DMS114 treated with DMSO at 0.1 percent for 48 hours (cell line): ENCODE results near the gene AMDHD2.
"Not testable (repeated sequence)": the region's sequence is repeated elsewhere in the genome, so short reads cannot be mapped to it uniquely, and the experiment has no call there.

Experiments used
- DNase-seq: peaks from one replicate; lab custom pipeline; 2025; ENCODE audit not compliant: unreplicated experiment; lab: John Stamatoyannopoulos, UW

AMDHD2 gene, protein sequence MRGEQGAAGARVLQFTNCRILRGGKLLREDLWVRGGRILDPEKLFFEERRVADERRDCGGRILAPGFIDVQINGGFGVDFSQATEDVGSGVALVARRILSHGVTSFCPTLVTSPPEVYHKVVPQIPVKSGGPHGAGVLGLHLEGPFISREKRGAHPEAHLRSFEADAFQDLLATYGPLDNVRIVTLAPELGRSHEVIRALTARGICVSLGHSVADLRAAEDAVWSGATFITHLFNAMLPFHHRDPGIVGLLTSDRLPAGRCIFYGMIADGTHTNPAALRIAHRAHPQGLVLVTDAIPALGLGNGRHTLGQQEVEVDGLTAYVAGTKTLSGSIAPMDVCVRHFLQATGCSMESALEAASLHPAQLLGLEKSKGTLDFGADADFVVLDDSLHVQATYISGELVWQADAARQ

DNA sequence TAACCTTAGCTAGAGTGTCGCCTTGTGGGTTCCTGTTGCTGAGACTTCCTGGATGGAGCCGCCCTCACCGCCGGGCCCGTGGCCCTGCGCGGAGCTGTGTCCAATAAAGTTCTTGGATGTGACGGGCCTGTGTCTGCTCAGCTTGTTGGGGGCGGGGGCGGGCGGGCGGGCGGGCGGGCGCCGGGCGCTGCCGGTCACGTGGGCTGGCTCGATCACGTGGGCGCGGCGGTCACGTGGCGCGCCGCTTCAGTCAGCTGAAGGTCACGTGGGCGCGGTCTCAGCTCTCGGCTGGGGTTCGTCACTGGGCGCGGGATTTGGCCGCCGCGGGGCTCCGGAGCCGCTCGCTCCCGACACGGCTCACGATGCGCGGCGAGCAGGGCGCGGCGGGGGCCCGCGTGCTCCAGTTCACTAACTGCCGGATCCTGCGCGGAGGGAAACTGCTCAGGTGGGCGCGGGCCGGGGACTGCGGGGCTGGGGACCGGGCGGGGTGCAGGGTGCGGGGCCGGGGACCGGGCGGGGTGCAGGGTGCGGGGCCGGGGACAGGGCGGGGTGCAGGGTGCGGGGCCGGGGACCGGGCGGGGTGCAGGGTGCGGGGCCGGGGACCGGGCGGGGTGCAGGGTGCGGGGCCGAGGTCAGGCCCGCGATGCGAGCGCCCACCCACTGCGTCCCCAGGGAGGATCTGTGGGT lies at the start of gene AMDHD2:
Gene AMDHD2, plus strand, starts transcription at position 275 of the 687 bp plus-strand sequence. Its CDS starts 88 bp downstream, at position 363.
- peak; percentile 70 for DNase-seq

DNA sequence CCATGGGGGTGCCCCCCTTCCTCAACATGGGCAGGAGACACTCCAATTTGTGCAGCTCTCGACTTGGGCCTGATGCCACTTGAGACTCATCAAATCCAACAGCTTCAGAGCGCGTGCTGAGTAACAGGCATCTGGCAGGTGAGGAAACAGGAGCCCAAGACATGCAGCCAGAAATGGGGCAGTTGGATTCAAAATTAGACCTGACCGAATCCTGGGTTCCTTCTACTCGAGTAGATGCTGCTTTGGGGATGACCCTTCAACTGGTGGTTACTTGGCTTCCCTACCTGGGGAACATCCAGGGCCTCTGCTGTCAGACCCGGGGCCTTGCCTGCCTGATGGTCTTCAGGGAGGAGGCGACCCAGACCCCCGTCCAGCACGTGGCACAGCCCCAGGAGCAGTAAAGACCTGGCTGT lies 49.6 kb upstream of the AMDHD2 start:
- no peak for DNase-seq

DNA sequence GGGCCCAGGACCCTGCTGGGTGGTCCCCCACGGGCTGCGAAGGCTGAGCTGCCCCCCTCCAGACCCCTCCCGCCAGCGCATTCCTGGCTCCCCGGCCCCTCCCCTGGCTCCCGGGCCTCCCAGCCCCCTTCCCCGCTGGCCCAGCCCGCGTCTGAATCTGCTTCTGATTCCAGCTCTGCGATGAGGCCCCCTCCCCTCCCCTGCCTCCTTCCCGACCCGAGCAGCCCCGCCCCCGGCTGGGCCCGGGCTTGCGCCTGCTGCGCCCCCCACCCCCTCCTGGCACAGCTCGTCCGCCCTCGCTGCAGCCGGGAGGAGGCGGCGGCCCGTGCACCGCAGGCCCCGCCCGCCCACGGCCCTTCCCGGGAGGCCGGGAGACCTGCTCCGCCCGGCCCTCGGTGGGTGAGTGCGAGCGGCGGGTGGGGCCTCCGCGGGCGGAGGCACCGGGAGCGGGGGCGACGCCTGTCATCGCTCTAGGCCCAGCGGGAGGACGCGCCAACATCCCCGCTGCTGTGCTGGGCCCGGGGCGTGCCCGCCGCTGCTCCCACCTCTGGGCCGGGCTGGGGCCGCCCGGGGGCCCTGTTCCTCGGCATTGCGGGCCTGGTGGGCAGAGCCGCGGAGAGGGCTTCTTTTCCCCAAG lies 49.0 kb upstream of the AMDHD2 start, which contains the start of gene NTN3:
Gene NTN3, plus strand, starts transcription at position 282 of the 637 bp plus-strand sequence. CDS start 405 bp downstream, outside the sequence.
- DNase-seq: no peak

DNA sequence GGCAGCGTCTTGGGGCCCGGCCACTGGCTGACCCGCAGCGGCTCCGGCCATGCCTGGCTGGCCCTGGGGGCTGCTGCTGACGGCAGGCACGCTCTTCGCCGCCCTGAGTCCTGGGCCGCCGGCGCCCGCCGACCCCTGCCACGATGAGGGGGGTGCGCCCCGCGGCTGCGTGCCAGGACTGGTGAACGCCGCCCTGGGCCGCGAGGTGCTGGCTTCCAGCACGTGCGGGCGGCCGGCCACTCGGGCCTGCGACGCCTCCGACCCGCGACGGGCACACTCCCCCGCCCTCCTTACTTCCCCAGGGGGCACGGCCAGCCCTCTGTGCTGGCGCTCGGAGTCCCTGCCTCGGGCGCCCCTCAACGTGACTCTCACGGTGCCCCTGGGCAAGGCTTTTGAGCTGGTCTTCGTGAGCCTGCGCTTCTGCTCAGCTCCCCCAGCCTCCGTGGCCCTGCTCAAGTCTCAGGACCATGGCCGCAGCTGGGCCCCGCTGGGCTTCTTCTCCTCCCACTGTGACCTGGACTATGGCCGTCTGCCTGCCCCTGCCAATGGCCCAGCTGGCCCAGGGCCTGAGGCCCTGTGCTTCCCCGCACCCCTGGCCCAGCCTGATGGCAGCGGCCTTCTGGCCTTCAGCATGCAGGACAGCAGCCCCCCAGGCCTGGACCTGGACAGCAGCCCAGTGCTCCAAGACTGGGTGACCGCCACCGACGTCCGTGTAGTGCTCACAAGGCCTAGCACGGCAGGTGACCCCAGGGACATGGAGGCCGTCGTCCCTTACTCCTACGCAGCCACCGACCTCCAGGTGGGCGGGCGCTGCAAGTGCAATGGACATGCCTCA lies 48.3 kb upstream of the AMDHD2 start:
- no peak for DNase-seq

DNA sequence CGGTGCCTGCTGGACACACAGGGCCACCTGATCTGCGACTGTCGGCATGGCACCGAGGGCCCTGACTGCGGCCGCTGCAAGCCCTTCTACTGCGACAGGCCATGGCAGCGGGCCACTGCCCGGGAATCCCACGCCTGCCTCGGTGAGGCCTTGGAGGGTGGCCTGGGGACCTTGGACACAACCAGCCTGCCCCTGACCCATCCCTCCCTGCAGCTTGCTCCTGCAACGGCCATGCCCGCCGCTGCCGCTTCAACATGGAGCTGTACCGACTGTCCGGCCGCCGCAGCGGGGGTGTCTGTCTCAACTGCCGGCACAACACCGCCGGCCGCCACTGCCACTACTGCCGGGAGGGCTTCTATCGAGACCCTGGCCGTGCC lies 47.7 kb upstream of the AMDHD2 start:
- DNase-seq: no peak

DNA sequence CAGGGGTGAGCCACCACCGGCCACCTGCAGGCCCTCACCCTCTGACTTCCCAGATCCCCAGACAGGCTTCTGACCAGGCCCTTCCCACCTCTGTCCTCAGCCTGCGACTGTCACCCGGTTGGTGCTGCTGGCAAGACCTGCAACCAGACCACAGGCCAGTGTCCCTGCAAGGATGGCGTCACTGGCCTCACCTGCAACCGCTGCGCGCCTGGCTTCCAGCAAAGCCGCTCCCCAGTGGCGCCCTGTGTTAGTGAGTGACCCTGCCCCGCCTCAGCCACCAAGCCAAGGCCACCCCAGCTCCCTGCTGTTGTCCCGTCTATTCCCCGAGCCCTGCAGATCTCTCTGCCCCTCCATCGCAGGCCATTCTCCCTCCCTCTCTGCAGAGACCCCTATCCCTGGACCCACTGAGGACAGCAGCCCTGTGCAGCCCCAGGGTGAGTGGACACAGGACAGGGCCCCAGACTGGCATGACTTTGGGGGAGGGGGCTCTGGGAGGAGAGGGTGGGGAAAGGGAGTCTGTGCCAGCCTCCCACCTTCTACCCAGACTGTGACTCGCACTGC lies 47.2 kb upstream of the AMDHD2 start:
- DNase-seq: no peak

DNA sequence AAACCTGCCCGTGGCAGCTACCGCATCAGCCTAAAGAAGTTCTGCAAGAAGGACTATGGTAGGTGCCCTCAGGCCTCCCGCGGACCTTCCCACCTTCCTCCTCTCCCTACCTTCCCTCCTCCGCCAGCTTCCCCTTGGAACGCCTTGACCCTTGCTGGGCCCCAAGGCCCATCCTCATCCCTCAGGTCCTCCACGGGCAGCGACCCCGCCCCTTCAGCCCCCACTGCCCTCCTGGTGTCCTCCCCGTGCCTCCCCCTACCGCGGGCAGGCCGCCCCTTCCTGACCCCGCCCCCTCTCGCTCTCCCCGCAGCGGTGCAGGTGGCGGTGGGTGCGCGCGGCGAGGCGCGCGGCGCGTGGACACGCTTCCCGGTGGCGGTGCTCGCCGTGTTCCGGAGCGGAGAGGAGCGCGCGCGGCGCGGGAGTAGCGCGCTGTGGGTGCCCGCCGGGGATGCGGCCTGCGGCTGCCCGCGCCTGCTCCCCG lies 46.7 kb upstream of the AMDHD2 start:
- no peak for DNase-seq

DNA sequence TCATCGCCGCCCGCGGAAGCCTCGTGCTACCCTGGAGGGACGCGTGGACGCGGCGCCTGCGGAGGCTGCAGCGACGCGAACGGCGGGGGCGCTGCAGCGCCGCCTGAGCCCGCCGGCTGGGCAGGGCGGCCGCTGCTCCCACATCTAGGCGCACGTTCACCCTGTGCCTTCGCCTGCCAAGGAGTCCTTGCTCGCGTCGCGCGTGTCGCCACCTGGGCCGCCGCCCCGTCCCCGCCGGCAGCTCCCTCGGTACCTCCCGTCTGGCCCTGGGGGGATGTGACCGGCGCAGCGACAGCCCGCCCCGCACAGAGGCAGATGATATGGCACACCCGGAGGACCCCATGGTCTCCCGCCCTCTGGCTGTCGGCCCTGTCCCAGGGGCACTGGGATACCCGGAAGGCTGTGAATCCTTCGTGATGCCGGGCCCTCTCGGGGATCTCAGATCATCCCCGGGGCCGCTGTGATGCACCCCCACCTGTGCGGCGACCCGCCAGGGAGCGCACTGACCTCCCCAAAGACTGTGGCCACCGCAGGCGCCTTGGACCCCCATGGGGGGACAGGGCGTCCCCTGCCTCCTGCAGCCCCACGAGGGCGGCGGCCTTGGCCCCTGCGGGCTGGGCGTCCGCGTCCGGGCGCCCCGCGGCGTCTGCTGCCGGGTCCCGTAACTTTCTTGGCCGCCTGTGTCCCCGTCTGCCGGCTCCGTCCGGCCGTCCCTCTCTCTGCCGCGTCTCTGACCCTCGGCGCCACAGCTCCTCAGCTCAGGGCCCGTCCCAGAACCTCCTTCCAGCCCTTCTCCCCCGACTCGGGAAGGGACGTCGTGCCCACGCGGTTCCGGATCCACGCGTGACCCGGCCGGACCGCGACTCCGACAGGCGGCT lies 45.9 kb upstream of the AMDHD2 start:
- DNase-seq: no peak

DNA sequence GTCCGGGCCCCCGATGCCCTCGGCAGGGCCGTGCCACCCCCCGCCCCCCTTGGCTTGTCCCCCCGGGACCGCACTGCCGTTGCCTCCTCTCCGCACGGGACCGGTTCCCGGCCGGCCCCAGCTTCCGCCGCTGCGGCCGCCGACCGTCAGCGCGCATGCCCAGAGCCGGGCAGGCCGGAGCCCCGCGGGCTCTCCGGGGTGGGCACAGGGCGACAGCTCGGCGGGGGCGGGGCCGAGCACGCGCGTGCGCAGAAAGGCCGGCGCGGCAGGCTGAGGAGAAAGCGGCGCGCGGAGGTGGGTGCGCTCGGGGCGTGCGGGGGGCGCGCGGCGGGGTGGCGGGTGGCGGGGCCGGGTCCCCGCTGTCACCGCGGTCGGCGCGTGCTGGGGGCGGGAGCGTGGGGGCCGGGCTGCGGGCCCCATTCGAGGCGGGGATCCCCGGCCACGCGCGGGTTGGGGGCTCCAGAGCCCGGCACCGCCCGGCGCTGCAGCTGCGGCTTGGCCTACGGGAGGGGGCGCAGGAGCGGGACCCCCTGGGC lies 45.2 kb upstream of the AMDHD2 start, which contains the start of gene TBC1D24:
Gene TBC1D24, plus strand, starts transcription at position 251 of the 536 bp plus-strand sequence. CDS start 21,022 bp downstream, outside the sequence.
- DNase-seq: peak; percentile 36

DNA sequence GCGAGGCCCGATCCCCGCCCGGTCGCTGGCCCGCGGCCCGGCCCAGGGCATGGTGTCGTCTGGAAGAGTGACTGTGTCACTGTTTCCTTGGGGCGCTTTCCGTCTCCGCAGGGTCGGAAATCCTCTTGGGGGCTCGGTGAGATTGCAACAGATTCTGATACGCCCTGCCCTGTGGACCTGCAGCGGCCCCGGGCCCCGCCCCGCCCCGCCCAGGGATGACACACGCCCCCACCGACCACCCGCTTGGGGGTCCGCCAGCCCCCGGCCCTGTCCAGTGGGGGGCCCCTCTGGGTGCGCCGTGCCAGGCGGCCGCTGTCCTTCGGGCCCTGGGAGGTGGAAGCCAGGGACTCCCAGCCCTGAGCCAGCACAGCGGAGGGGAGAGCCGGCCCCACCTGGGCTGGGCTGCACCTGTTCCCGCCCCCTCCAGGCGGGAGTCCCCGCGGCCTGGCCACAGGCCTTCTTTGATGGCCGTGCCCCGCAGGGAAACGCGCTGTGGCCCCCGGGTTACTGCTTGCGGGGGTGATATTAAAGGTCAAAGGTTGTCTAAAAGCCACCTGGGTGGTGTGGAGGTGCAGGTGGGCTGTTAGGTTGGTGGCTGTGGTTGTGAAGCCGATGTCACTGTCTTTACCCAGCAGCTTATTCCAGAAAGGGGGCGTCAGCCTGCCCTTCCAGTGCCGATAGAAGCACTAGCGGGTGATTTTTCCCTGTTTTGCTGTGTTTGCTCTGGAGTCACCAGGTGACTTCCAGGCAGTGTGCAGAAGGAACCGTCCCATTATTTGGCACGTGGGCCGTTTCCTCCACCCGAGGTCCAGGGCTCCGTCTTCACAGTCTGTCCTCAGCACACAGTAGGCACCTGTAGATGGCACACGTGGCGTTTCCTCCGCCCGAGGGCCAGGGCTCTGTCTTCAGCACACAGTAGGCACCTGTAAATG lies 44.5 kb upstream of the AMDHD2 start:
- DNase-seq: no peak

DNA sequence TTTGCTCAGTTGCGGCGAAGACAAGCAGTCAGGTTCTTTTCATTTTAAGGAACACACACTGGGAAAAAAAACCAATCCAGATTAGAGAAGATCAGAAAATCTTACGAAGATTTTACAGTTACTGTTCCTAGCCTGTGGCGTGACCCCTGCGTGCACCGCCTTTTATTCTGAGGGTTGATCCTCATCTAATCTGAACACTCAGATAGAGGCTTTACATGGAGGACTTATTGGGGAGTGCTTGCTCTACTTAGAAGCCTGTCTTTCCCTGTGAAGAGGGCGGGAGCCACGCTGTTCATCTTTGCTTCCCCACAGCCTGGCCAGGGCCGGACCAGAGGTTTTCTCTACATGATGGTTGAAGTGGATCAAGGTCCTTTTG lies 43.8 kb upstream of the AMDHD2 start:
- no peak for DNase-seq

DNA sequence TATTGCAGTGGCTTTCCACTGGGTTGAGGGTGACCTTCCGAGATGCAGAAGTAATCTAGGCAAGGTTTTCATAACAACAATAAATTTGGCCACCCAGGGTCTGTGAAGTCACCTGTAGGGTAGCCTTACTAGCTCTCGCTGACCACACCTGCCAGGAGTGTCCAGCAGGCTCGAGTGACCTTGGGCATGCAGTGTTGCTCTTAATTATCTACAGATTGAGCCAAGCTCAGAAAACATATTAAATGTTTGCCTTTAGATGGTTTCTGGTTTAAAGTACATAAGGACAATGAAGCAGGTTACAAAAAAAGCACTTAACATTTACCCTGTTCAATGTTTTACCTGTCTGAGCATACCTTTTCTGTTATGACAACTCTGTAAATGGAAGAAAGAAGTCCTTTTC lies 43.4 kb upstream of the AMDHD2 start:
- no peak for DNase-seq

DNA sequence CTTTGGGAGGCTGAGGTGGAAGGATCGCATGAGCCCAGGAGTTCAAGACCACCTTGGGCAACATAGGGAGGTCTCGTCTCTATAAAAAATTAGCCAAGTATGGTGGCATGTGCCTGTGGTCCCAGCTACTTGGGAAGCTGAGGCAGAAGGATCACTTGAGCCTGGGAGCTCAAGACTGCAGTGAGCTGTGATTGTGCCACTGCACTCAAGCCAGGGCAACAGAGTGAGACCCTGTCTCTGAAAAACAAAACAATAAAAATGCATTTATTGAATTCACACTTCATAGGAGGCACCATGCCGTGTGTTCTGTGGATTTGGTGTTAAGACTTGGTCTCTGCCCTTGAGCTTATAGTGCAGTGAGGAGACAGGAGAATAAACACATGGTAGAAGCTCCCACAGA lies 42.8 kb upstream of the AMDHD2 start:
- DNase-seq: no peak

DNA sequence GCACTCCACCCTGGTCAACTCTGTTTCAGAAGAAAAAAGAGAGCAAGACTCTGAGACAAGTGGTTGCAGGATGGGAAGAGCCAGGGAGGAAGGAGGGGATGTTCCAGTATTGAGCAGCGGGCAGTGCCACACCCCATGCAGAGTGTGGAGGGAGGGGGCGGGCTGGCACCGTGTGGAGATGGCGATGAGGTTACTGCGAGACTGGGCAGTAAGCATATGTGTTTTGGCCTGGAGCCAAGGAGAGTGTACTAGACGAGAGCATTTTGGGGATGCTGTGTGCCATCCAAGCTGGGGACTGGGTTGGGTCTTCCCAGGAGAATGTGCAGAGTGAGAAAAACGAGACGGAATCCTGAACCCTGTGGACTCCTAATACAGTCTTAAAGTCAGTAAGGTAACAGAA lies 41.9 kb upstream of the AMDHD2 start:
- DNase-seq: no peak

DNA sequence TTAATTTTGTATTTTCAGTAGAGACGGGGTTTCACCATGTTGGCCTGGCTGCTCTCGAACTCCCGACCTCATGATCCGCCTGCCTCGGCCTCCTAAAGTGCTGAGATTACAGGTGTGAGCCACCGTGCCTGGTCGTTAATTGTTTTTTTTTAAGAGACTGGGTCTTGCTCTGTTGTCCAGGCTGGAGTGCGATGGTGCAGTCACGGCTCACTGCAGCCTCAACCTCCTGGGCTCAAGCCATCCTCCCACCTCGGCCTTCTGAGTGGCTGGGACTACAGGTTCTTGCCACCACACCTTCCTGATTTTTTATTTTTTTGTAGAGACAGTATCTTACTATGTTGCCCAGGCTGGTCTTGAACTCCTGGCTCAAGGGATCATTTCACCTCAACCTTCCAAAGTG lies 40.2 kb upstream of the AMDHD2 start:
- not testable (repeated sequence) for DNase-seq

DNA sequence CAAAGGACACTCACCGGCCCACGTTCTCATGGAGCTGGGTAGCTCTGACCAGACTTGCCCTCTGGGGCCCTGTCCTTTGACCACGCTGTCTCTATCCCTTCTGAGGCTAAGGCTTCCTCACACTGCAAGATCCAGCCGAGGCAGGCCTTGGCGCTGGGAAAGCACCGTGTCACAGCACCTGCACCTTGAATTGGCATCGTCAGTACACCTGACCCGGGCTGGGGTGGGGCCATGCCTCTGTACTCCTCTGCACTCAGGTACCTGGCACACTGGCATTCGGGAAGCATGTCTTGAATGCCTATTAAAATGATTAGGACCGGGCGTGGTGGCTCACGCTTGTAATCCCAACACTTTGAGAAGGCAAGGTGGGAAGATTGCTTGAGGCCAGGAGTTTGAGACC lies 39.2 kb upstream of the AMDHD2 start:
- DNase-seq: no peak

DNA sequence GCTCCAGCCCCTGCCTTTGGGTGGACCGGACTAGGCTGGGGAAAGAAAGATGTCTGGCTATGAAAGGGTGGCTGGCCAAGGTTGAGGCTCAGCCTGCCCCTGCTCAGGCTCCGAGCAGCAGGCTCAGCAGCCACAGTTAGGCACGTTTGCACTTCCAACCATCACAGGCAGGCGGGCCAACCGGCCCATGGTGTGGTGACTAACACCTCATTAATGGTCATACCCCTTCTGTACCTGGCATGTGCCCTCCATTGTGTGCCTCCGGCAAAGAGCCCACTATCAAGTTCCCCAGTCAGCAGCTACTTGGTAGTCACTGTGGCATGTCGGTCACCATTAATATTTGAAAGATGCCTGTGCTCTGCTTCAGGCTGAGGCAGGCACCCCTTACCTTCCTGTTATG lies 38.5 kb upstream of the AMDHD2 start:
- DNase-seq: no peak

DNA sequence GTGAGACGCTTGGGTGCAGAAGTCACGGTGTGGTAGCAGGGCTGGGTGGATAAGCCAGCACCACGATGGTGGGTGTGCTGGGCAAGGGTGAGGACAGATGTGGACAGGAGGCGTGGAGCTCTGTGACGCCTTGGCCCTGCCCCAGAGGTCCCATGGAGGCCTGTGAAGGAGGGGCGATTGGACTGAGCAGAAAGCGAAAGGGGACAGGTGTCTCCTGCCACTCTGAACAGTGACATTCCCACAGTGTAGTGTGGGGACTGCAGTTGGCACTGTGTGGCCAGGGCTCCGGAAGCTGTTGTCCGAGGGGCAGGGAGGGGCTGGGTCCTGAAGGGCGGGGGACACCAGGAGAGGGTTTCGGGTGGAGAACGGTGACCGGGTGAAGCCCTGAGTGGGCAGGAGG lies 37.9 kb upstream of the AMDHD2 start:
- DNase-seq: no peak
